ENCODE data around the gene TBC1D5.

DNA sequence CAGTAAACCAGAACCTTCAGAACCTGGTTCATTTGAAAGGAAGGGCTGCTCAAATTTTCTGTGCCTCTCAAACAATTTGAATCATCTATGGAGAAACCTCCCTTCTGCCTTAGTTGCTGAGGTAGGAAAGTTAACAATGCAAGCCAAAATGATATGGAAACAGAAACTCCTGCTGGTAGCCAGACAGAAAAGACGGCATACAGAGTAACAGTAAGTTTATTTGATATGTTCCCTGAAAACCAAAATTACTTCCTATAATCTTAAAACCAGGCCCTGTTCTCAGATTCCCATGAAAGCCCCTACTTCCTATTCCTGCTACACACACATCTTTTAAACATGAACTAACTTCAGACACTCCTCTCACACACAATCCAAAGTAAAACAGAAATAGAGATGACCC is 86.2 kb downstream of the TBC1D5 start:
- TF ChIP-seq CTCF (IDR thresholded peaks at IDR 0.05) (no peak), POLR2AphosphoS5 (IDR thresholded peaks at IDR 0.05; ENCODE audit: insufficient read depth in 1 of 2, low read depth in 1 of 2) (no peak), POLR2A (IDR thresholded peaks at IDR 0.05) (no peak)

Data from vagina (tissue), 2 donors.